T1000 (cell line): ENCODE measurements around the gene CWC25.
"Not testable (repeated sequence)": the region's sequence is repeated elsewhere in the genome, so short reads cannot be mapped to it uniquely, and the experiment has no call there.

Experiments used
- DNase-seq: peaks from one replicate; lab custom pipeline; 2025; ENCODE audit warnings: mixed read lengths; lab: John Stamatoyannopoulos, UW

CWC25 gene

GRCh38 chr17:38824899-38825761, at the start of gene CWC25:
Gene CWC25, minus strand, starts transcription at chr17:38825321. Its CDS starts 138 bp downstream, at chr17:38825183.
- peak; percentile 95 for DNase-seq

- DNase-seq, result peak; percentile 30
These were observed 48.7 kb upstream of the CWC25 start for GRCh38 chr17:38873640-38874380.

- no peak for DNase-seq
These were observed 47.7 kb upstream of the CWC25 start for GRCh38 chr17:38872671-38873385.

GRCh38 chr17:38872027-38872511, 46.9 kb upstream of the CWC25 start:
- no peak for DNase-seq

- DNase-seq, result peak; percentile 36
These were observed 46.3 kb upstream of the CWC25 start for GRCh38 chr17:38871247-38872015.

GRCh38 chr17:38870259-38871165, 45.4 kb upstream of the CWC25 start:
- DNase-seq, result peak; percentile 46

- DNase-seq, result peak; percentile 85
These were observed 44.6 kb upstream of the CWC25 start, which contains the start of gene LASP1 for GRCh38 chr17:38869526-38870258. Gene LASP1, plus strand, starts transcription at chr17:38870058. Its CDS starts 132 bp downstream, at chr17:38870190.

- DNase-seq, result peak; percentile 88
These were observed 43.9 kb upstream of the CWC25 start for GRCh38 chr17:38868817-38869525.

- DNase-seq, result no peak
These were observed 43.1 kb upstream of the CWC25 start for GRCh38 chr17:38867968-38868816.

- DNase-seq, result peak; percentile 63
These were observed 42.3 kb upstream of the CWC25 start for GRCh38 chr17:38867179-38867967.

- no peak for DNase-seq
These were observed 39.7 kb upstream of the CWC25 start for GRCh38 chr17:38864636-38865398.

GRCh38 chr17:38861399-38861843, 36.3 kb upstream of the CWC25 start:
- DNase-seq, result no peak

- DNase-seq, result no peak
These were observed 32.1 kb upstream of the CWC25 start for GRCh38 chr17:38857271-38857670.

- DNase-seq, result not testable (repeated sequence)
These were observed 30.1 kb upstream of the CWC25 start for GRCh38 chr17:38855101-38855714.

GRCh38 chr17:38853292-38854219, 28.4 kb upstream of the CWC25 start, which contains the start of gene RPL23:
Gene RPL23, minus strand, starts transcription at chr17:38853721. Its CDS starts 11 bp downstream, at chr17:38853710.
- DNase-seq, result peak; percentile 86
